Activated CD4-positive, alpha-beta T cell treated with anti-CD3 and anti-CD28 coated beads, Interleukin-2, amount 50 U/mL, for 48 hours (primary cell): ENCODE results near the gene SEBOX.
"Not testable (repeated sequence)": the region's sequence is repeated elsewhere in the genome, so short reads cannot be mapped to it uniquely, and the experiment has no call there.

Experiments
- DNase-seq, 2 experiments: peaks; one replicate each; pipeline ENCODE4 v3.0.0-alpha.2; 2020

SEBOX gene

GRCh38 chr17:28367641-28368305, 2.8 kb upstream of the SEBOX start:
- no peak for DNase-seq

- no peak for DNase-seq
Observed at GRCh38 chr17:28366605-28367004, 1.6 kb upstream of the SEBOX start.

GRCh38 chr17:28365487-28365886, 488 bp upstream of the SEBOX start:
- DNase-seq: no peak

GRCh38 chr17:28363776-28364650, 986 bp downstream of the SEBOX start:
- DNase-seq: no peak

GRCh38 chr17:28363186-28363585, 1.8 kb downstream of the SEBOX start:
- no peak for DNase-seq

- no peak for DNase-seq
Observed at GRCh38 chr17:28357901-28358197, 7.2 kb downstream of the SEBOX start.

GRCh38 chr17:28357061-28357900, 7.7 kb downstream of the SEBOX start, which contains the start of gene POLDIP2:
Gene POLDIP2 (minus strand): TSS chr17:28357527. CDS start chr17:28357448, 79 bp downstream.
- DNase-seq: peak; percentile 92 to 95

GRCh38 chr17:28350271-28350670, 14.7 kb downstream of the SEBOX start:
- no peak for DNase-seq

- DNase-seq: no peak
Observed at GRCh38 chr17:28348979-28349378, 16.0 kb downstream of the SEBOX start.

- no peak for DNase-seq
Observed at GRCh38 chr17:28347261-28347891, 17.6 kb downstream of the SEBOX start.

- DNase-seq: no peak
Observed at GRCh38 chr17:28346746-28347246, 18.2 kb downstream of the SEBOX start.

- no peak for DNase-seq
Observed at GRCh38 chr17:28346199-28346580, 18.8 kb downstream of the SEBOX start.

- DNase-seq: no peak
Observed at GRCh38 chr17:28345419-28346198, 19.4 kb downstream of the SEBOX start.

- DNase-seq: no peak
Observed at GRCh38 chr17:28344435-28344901, 20.5 kb downstream of the SEBOX start.

- DNase-seq: no peak
Observed at GRCh38 chr17:28344011-28344410, 21.0 kb downstream of the SEBOX start.

- no peak for DNase-seq
Observed at GRCh38 chr17:28343491-28343932, 21.5 kb downstream of the SEBOX start.

GRCh38 chr17:28342313-28342712, 22.7 kb downstream of the SEBOX start:
- no peak for DNase-seq

GRCh38 chr17:28341516-28341915, 23.5 kb downstream of the SEBOX start:
- no peak for DNase-seq

GRCh38 chr17:28340374-28340773, 24.6 kb downstream of the SEBOX start:
- DNase-seq: no peak

- DNase-seq: no peak
Observed at GRCh38 chr17:28339431-28339830, 25.6 kb downstream of the SEBOX start.

- not testable (repeated sequence) for DNase-seq
Observed at GRCh38 chr17:28338769-28339212, 26.2 kb downstream of the SEBOX start.
